GM06990 (cell line): ENCODE data around the gene KRTAP29-1.
"Not testable (repeated sequence)": the region's sequence is repeated elsewhere in the genome, so short reads cannot be mapped to it uniquely, and the experiment has no call there.

ENCODE experiments used
- DNase-seq: peaks from one replicate; pipeline ENCODE4 v3.0.0-alpha.2; 2011; ENCODE audit not compliant: insufficient read length; ENCODE audit errors: extremely low read depth
- H3K27me3 ChIP-seq: replicated peaks from 2 replicates; pipeline ENCODE4 v1.6.0; 2011; ENCODE audit warnings: low read length; ENCODE audit not compliant: control insufficient read depth, insufficient read depth
- H3K36me3 ChIP-seq: 2 replicates; pipeline ENCODE4 v1.5.1; 2011; ENCODE audit warnings: low read length; ENCODE audit not compliant: control insufficient read depth, insufficient read depth
- H3K4me3 ChIP-seq: replicated peaks from 2 replicates; pipeline ENCODE4 v1.5.1; 2011; ENCODE audit warnings: low read depth, mild to moderate bottlenecking, control low read depth, low read length
- TF ChIP-seq, protein P1 (sequence below): IDR thresholded peaks from 2 replicates; pipeline ENCODE4 v1.5.1; 2011; ENCODE audit warnings: low read length, control low read depth, mild to moderate bottlenecking, inconsistent platforms; ENCODE audit not compliant: insufficient read depth, poor library complexity, severe bottlenecking

The KRTAP29-1 gene

DNA sequence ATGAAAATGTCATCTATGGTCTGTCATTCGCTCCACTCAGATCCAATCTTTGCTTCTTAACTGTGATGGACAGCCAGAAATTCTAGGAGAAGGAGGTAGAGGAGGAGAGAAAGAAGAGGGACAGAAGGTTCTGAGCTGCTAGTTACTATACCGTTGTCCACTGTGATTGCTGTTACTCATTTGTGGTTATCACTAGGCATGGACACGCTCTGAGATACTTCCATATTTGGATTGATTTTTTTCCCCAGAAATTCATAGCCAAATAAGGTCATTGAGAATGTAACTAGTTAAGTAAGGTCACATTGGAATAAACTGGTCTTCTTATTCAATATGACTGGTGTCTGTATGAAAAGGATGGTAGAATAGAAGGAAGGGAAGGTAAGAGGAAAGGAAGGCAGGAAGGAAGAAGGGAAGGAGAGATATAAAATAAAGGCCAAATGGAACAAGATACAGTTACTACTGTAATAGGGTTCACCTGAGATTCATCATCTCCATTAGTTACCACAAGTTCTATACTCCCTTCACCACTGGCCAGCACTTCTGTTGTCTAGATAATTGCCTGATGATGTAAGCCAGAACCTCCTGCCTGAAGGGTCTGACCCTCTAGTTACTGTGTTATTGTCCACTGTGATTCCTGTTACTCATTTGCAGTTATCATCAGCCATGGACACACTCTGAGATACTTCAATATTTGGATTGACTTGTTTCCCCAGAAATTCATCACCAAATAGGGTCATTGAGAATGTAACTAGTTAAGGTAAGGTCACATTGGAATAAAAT is 24.3 kb downstream of the KRTAP29-1 start:
- Histone ChIP-seq H3K27me3 (no peaks in the 10 kb centered on the region; the same call in 1 of the 2 replicates), H3K4me3 (no peak overlapping the region), H3K36me3 (no peaks in the 10 kb centered on the region)
- DNase-seq: no peak
- TF ChIP-seq, protein P1, sequence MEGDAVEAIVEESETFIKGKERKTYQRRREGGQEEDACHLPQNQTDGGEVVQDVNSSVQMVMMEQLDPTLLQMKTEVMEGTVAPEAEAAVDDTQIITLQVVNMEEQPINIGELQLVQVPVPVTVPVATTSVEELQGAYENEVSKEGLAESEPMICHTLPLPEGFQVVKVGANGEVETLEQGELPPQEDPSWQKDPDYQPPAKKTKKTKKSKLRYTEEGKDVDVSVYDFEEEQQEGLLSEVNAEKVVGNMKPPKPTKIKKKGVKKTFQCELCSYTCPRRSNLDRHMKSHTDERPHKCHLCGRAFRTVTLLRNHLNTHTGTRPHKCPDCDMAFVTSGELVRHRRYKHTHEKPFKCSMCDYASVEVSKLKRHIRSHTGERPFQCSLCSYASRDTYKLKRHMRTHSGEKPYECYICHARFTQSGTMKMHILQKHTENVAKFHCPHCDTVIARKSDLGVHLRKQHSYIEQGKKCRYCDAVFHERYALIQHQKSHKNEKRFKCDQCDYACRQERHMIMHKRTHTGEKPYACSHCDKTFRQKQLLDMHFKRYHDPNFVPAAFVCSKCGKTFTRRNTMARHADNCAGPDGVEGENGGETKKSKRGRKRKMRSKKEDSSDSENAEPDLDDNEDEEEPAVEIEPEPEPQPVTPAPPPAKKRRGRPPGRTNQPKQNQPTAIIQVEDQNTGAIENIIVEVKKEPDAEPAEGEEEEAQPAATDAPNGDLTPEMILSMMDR: no peak

DNA sequence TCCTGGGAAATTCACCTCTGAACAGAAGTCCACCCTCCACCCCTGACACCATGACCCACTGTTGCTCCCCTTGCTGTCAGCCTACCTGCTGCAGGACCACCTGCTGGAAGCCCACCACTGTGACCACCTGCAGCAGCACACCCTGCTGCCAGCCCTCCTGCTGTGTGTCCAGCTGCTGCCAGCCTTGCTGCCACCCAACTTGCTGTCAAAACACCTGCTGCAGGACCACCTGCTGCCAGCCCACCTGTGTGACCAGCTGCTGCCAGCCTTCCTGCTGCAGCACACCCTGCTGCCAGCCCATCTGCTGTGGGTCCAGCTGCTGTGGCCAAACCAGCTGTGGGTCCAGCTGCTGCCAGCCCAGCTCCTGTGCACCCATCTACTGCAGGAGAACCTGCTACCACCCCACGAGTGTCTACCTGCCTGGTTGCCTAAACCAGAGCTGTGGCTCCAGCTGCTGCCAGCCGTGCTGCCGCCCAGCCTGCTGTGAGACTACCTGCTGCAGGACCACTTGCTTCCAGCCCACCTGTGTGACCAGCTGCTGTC is 26.9 kb downstream of the KRTAP29-1 start, which contains the start of gene KRTAP9-7:
Gene KRTAP9-7, plus strand, starts transcription at position 51 of the 543 bp plus-strand sequence. Its CDS starts 0 bp downstream, at position 51.
- H3K36me3 ChIP-seq, DNase-seq, H3K27me3 ChIP-seq, H3K4me3 ChIP-seq: not testable (repeated sequence)

DNA sequence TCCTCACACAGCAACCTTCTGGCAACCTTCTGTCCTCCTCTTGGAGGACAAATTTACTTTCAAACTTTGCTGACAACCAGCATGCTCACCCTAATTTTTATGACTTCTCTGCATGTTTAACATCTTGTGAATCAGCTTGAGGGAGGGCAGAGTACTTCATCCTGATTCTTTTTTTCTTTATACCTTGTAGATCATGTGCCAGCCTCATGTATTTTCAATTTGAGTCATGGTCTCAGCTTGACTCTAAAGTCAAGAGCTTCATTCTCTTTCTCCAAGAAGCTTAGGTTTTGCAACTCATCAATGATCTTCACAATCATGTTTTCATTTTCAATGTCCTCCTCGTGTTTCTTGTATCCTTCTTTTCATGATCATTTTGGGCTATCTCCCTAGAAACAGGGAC is 30.8 kb downstream of the KRTAP29-1 start:
- H3K4me3 ChIP-seq: no peak overlapping the region
- TF ChIP-seq, protein P1: no peak
- no peaks in the 10 kb centered on the region for H3K36me3 ChIP-seq
- DNase-seq: no peak
- no peaks in the 10 kb centered on the region; the same call in 1 of the 2 replicates for H3K27me3 ChIP-seq

DNA sequence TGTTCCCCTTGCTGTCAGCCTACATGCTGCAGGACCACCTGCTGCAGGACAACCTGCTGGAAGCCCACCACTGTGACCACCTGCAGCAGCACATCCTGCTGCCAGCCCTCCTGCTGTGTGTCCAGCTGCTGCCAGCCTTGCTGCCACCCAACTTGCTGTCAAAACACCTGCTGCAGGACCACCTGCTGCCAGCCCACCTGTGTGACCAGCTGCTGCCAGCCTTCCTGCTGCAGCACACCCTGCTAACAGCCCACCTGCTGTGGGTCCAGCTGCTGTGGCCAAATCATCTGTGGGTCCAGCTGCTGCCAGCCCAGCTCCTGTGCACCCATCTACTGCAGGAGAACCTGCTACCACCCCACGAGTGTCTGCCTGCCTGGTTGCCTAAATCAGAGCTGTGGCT is 31.3 kb downstream of the KRTAP29-1 start:
- not testable (repeated sequence) for H3K36me3 ChIP-seq, H3K27me3 ChIP-seq, H3K4me3 ChIP-seq, DNase-seq

DNA sequence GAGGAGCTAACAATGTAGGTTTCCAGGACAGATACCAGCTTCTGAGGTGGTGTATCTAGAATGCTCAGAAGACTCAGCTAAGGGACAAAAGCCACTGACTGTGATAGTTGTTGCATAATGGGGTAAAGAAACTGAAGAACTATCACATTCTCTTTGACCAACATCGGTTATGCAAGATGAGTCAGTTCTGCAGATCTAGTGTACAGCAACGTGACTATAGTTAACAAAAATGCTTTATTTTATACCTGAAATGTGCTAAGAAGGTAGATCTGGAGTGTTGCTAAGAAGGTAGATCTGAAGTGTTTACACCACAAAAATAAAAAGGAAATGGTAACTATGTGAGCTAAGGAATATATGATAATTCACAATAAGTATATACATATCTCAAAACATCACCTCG is 34.9 kb downstream of the KRTAP29-1 start:
- TF ChIP-seq, protein P1: no peak
- no peaks in the 10 kb centered on the region for H3K27me3 ChIP-seq
- no peak for DNase-seq
- no peaks in the 10 kb centered on the region for H3K36me3 ChIP-seq
- H3K4me3 ChIP-seq: no peak overlapping the region

DNA sequence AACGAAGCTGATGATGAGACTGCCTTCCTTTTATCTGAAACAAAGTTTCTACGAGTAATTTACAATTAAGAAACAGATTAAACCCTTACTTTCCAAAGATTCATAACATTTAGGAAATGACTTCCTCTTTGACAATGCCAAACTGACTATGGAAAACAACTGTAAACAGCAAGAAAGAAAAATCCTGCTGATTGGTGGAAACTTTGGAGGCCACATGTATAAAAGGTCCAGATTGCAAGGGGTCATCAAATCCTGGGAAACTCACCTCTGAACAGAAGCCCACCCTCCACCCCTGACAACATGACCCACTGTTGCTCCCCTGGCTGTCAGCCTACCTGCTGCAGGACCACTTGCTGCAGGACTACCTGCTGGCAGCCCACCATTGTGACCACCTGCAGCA is 37.6 kb downstream of the KRTAP29-1 start, which contains the start of gene KRTAP9-6:
Gene KRTAP9-6, plus strand, starts transcription at position 301 of the 400 bp plus-strand sequence. Its CDS starts 0 bp downstream, at position 301.
- no peak within 1 kb of the TSS for H3K4me3 ChIP-seq
- TF ChIP-seq, protein P1: no peak

More for the DNA sequence above, 37.6 kb downstream of the KRTAP29-1 start, which contains the start of gene KRTAP9-6:
- DNase-seq: no peak
- Histone ChIP-seq H3K27me3 (no peaks in the 10 kb centered on the region), H3K36me3 (no peaks in the 10 kb centered on the region)
